LNCaP clone FGC (cell line): Measurements from ENCODE around the gene ZNF883.
"Not testable (repeated sequence)": the region's sequence is repeated elsewhere in the genome, so short reads cannot be mapped to it uniquely, and the experiment has no call there.

ENCODE experiments used
- DNase-seq: peaks from one replicate; pipeline ENCODE4 v3.0.0-alpha.2; 2011; ENCODE audit warnings: low read depth
- H3K4me3 ChIP-seq: 2 replicates; pipeline ENCODE4 v1.5.1; 2011; ENCODE audit warnings: mild to moderate bottlenecking, low read depth, low read length, control low read depth
- TF ChIP-seq, protein P1 (sequence below): IDR thresholded peaks from 2 replicates; pipeline ENCODE4 v1.5.1; 2012; ENCODE audit warnings: mild to moderate bottlenecking; ENCODE audit not compliant: control insufficient read depth, insufficient read depth; ENCODE audit errors: extremely low read depth

Gene ZNF883

GRCh38 chr9:113011911-113012381 is at the start of gene ZNF883:
Gene ZNF883, minus strand, starts transcription at chr9:113012192.
- TF ChIP-seq, protein P1, sequence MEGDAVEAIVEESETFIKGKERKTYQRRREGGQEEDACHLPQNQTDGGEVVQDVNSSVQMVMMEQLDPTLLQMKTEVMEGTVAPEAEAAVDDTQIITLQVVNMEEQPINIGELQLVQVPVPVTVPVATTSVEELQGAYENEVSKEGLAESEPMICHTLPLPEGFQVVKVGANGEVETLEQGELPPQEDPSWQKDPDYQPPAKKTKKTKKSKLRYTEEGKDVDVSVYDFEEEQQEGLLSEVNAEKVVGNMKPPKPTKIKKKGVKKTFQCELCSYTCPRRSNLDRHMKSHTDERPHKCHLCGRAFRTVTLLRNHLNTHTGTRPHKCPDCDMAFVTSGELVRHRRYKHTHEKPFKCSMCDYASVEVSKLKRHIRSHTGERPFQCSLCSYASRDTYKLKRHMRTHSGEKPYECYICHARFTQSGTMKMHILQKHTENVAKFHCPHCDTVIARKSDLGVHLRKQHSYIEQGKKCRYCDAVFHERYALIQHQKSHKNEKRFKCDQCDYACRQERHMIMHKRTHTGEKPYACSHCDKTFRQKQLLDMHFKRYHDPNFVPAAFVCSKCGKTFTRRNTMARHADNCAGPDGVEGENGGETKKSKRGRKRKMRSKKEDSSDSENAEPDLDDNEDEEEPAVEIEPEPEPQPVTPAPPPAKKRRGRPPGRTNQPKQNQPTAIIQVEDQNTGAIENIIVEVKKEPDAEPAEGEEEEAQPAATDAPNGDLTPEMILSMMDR, result peak; percentile 22; the same call in 1 of the 2 replicates
- DNase-seq, result peak; percentile 56

GRCh38 chr9:113061072-113061850 is 49.3 kb upstream of the ZNF883 start:
- not testable (repeated sequence) for H3K4me3 ChIP-seq

More at GRCh38 chr9:113011911-113012381, at the start of gene ZNF883:
- H3K4me3 ChIP-seq, result peak within 1 kb of the TSS; percentile 75

DNA sequence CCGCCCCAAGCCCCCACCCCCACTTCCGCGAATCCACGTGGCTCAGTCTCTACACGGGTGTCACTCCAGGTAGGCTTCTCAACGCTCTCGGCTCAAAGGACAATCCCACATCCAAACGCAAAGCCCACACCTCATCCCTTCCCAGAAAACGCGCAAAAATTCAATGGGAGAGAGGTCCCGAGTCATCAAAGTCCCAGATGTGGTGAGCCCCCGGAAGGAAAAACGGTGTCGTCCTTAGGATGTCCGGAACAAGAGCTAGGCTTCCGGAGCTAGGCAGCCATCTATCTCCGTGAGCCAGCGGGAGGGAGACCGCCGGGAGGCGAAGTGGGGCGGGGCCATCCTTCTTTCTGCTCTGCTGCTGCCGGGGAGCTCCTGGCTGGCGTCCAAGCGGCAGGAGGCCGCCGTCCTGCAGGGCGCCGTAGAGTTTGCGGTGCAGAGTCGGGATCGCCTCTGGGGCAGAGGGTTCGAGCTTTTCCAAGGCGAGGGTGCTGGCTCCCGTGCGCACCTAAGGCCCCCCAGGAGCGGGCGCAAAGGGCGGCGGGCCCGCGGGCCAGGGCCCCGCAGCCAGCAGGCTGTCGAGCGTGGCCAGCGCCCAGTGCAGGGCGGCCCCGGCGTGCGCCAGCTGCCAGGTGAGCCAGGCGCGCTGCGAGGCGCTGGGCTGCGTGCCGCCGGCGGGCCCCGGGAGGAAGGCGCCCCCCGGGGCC is 47.7 kb upstream of the ZNF883 start:
- DNase-seq, result not testable (repeated sequence)

More at GRCh38 chr9:113061072-113061850, 49.3 kb upstream of the ZNF883 start:
- not testable (repeated sequence) for DNase-seq

DNA sequence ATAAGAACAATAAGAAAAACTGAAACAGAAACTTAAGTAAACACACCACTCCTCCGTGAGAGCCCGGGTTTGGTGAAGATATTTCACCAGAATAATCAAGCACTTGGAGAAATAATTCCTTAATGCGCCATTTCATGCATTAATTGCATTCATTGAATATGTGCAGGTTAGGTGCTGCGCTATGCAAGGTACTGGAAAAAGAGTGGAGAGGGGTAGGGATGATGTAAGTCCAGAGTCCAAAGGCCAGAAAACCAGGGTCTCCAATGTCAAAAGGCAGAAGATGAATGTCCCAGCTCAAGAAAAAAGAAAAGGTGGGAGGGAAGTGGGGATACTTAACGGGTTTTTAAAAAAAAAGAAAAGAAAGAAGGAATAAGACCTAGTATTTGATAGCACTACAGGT is 45.2 kb upstream of the ZNF883 start:
- DNase-seq, result no peak
- peak overlapping the region; percentile 84 for H3K4me3 ChIP-seq
- TF ChIP-seq, protein P1, result no peak

More for the DNA sequence above, 47.7 kb upstream of the ZNF883 start:
- not testable (repeated sequence) for H3K4me3 ChIP-seq

DNA sequence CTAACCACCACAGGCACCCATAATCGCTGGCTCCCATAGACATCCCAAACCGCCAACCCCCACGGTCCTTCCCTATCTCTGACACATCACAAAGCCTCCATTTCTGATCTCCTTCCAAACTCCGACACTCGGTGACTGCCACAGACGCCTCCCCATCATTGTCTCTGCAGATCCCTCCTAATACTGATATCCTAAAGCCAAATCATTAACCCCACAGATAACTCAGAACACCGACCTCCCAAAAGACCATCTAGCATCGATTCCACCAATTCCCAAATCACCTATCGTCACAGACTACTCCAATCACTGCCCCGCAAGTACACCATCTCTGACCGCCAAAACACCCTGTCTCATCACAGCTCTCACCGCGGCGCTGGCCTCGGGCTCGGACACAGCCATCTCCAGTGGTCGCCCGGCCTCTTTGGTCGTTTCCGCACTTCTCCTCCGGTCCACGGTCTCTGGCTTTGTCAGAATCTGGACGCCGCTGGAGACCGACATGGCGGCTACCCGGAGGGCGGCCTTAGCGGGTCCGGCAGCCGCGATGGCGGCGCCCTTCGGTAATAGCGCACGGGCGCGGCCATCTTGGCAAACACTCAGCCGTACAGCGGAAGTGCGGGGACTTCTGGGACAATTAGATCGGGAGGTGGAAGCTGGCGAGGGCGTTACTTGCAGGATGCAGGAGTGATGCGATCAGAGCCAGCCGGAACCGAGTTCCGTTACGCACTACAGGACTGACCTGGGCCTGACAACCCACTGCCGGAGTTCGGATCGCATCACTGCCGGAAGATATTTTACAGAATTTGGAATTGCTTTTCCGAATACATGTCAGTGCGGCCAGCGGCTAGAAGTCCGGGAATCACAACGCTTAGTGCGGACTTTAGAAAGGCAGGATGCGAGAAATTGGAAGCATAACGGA is 44.5 kb upstream of the ZNF883 start, which contains the start of gene ZFP37:
ZFP37 (minus strand) TSS at position 534 of the 916 bp plus-strand sequence; CDS start at position 498, 36 bp downstream.
- peak within 1 kb of the TSS; percentile 84 for H3K4me3 ChIP-seq
- DNase-seq, result peak; percentile 92
- TF ChIP-seq, protein P1, result no peak

DNA sequence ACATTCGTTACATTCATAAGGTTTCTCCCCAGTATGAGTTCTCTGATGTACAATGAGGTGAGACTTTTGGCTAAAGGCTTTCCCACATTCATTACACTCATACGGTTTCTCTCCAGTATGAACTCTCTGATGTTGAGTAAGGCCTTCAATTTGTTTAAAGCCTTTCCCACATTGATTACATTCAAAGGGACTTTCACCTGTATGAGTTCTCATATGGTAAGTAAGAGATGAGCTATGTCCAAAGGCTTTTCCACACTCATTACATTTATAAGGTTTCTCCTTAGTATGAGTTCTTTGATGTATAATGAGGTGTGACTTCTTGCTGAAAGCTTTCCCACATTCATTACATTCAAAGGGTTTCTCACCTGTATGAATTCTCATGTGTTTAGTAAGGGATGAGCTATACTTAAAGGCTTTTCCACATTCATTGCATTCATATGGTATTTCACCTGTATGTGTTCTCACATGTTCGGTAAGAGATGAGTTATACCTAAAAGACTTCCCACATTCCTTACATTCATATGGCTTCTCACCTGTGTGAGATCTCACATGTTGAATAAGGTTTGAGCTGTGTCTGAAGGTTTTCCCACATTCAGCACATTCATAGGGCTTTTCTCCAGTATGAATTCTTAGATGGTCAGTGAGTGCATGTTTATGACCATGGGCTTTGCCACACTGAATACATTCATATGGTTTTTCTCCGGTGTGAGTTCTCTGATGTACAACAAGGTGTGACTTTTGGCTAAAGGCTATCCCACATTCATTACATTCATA is 31.1 kb upstream of the ZNF883 start:
- no peak overlapping the region for H3K4me3 ChIP-seq
- TF ChIP-seq, protein P1, result no peak
- DNase-seq, result no peak

- no peak overlapping the region for H3K4me3 ChIP-seq
- TF ChIP-seq, protein P1, result no peak
- DNase-seq, result no peak
These were observed 14.2 kb upstream of the ZNF883 start for GRCh38 chr9:113026200-113026599.
